ENCODE results near the gene SDK1.

Gene SDK1

GRCh38 chr7:4021413-4021812 lies 720.4 kb downstream of the SDK1 start:
- H3K27ac ChIP-seq, result no peak overlapping the region
- no peak overlapping the region for H3K4me3 ChIP-seq
- TF ChIP-seq CTCF (IDR thresholded peaks at IDR 0.05), result no peak
- DNase-seq (ENCODE audit: low spot score), result peak; percentile 21

GRCh38 chr7:4022265-4022664 lies 721.2 kb downstream of the SDK1 start:
- H3K27ac ChIP-seq, result no peak overlapping the region
- peak; percentile 56 for DNase-seq (ENCODE audit: low spot score)
- no peak overlapping the region for H3K4me3 ChIP-seq
- no peak for TF ChIP-seq CTCF (IDR thresholded peaks at IDR 0.05)

- DNase-seq (ENCODE audit: low spot score), result no peak
- Histone ChIP-seq H3K4me3 (no peak overlapping the region), H3K27ac (no peak overlapping the region)
- TF ChIP-seq CTCF (IDR thresholded peaks at IDR 0.05), result no peak
These were observed 722.5 kb downstream of the SDK1 start for GRCh38 chr7:4023502-4023901.

GRCh38 chr7:4024133-4024532 lies 723.1 kb downstream of the SDK1 start:
- no peak for TF ChIP-seq CTCF (IDR thresholded peaks at IDR 0.05)
- H3K4me3 ChIP-seq, result no peak overlapping the region
- H3K27ac ChIP-seq, result no peak overlapping the region
- no peak for DNase-seq (ENCODE audit: low spot score)

GRCh38 chr7:4024806-4025205 lies 723.8 kb downstream of the SDK1 start:
- no peak overlapping the region for H3K27ac ChIP-seq
- no peak for DNase-seq (ENCODE audit: low spot score)

GRCh38 chr7:4025210-4025609 lies 724.2 kb downstream of the SDK1 start:
- DNase-seq (ENCODE audit: low spot score), result peak; percentile 53
- no peak overlapping the region for H3K4me3 ChIP-seq
- no peak for TF ChIP-seq CTCF (IDR thresholded peaks at IDR 0.05)
- H3K27ac ChIP-seq, result peak overlapping the region; percentile 49 to 60

More at GRCh38 chr7:4024806-4025205, 723.8 kb downstream of the SDK1 start:
- no peak for TF ChIP-seq CTCF (IDR thresholded peaks at IDR 0.05)
- no peak overlapping the region for H3K4me3 ChIP-seq

GRCh38 chr7:4025694-4026615 lies 724.9 kb downstream of the SDK1 start:
- DNase-seq (ENCODE audit: low spot score), result peak; percentile 55
- TF ChIP-seq CTCF (IDR thresholded peaks at IDR 0.05), result no peak
- peak overlapping the region; percentile 49 to 60 for H3K27ac ChIP-seq
- H3K4me3 ChIP-seq, result no peak overlapping the region
